ENCODE data around the gene GOLGA3.
"Not testable (repeated sequence)": the region's sequence is repeated elsewhere in the genome, so short reads cannot be mapped to it uniquely, and the experiment has no call there.

GOLGA3 gene

GRCh38 chr12:132828706-132829534, at the start of gene GOLGA3:
Gene GOLGA3, minus strand, starts transcription at chr12:132828869. Its CDS starts 6,741 bp downstream, at chr12:132822128.
- Histone ChIP-seq H3K4me1 (ENCODE audit: control insufficient read depth, insufficient read depth, low read length) (peaks cover 4% of the 10 kb centered on the region; the same call in 1 of the 2 replicates), H3K27me3 (ENCODE audit: control insufficient read depth, insufficient read depth, low read length) (no peaks in the 10 kb centered on the region), H3K4me3 (ENCODE audit: low read depth, low read length) (peak within 1 kb of the TSS; percentile 98), H3K27ac (ENCODE audit: low read depth, low read length) (peak within 1 kb of the TSS; percentile 100), H3K9ac (ENCODE audit: low read length) (peak within 1 kb of the TSS; percentile 100), H3K36me3 (ENCODE audit: control insufficient read depth, insufficient read depth, low read length) (peaks cover 41% of the 10 kb centered on the region), H3K9me3 (ENCODE audit: control insufficient read depth, insufficient read depth, low read depth, low read length) (no peaks in the 10 kb centered on the region)

- not testable (repeated sequence) for H3K9me3 ChIP-seq (ENCODE audit: control insufficient read depth, insufficient read depth, low read depth, low read length); H3K9ac ChIP-seq (ENCODE audit: low read length); H3K4me3 ChIP-seq (ENCODE audit: low read depth, low read length); H3K27ac ChIP-seq (ENCODE audit: low read depth, low read length); H3K27me3 ChIP-seq (ENCODE audit: control insufficient read depth, insufficient read depth, low read length); H3K4me1 ChIP-seq (ENCODE audit: control insufficient read depth, insufficient read depth, low read length)
- H3K36me3 ChIP-seq (ENCODE audit: control insufficient read depth, insufficient read depth, low read length): peaks cover 66% of the 10 kb centered on the region
Measured at GRCh38 chr12:132874620-132875019, 46.0 kb upstream of the GOLGA3 start.

- H3K9ac ChIP-seq (ENCODE audit: low read length): no peak overlapping the region
- H3K36me3 ChIP-seq (ENCODE audit: control insufficient read depth, insufficient read depth, low read length): peaks cover 70% of the 10 kb centered on the region
- H3K27ac ChIP-seq (ENCODE audit: low read depth, low read length): no peak overlapping the region
Measured at GRCh38 chr12:132874175-132874574, 45.5 kb upstream of the GOLGA3 start.

GRCh38 chr12:132873724-132874123, 45.1 kb upstream of the GOLGA3 start:
- Histone ChIP-seq H3K27ac (ENCODE audit: low read depth, low read length) (no peak overlapping the region), H3K4me3 (ENCODE audit: low read depth, low read length) (no peak overlapping the region), H3K9ac (ENCODE audit: low read length) (no peak overlapping the region), H3K9me3 (ENCODE audit: control insufficient read depth, insufficient read depth, low read depth, low read length) (no peaks in the 10 kb centered on the region), H3K27me3 (ENCODE audit: control insufficient read depth, insufficient read depth, low read length) (no peaks in the 10 kb centered on the region), H3K4me1 (ENCODE audit: control insufficient read depth, insufficient read depth, low read length) (no peaks in the 10 kb centered on the region), H3K36me3 (ENCODE audit: control insufficient read depth, insufficient read depth, low read length) (peaks cover 71% of the 10 kb centered on the region)

More at GRCh38 chr12:132874175-132874574, 45.5 kb upstream of the GOLGA3 start:
- Histone ChIP-seq H3K4me3 (ENCODE audit: low read depth, low read length) (no peak overlapping the region), H3K4me1 (ENCODE audit: control insufficient read depth, insufficient read depth, low read length) (no peaks in the 10 kb centered on the region), H3K9me3 (ENCODE audit: control insufficient read depth, insufficient read depth, low read depth, low read length) (no peaks in the 10 kb centered on the region), H3K27me3 (ENCODE audit: control insufficient read depth, insufficient read depth, low read length) (no peaks in the 10 kb centered on the region)

GRCh38 chr12:132872975-132873421, 44.3 kb upstream of the GOLGA3 start:
- H3K4me3 ChIP-seq (ENCODE audit: low read depth, low read length): no peak overlapping the region
- H3K27me3 ChIP-seq (ENCODE audit: control insufficient read depth, insufficient read depth, low read length): no peaks in the 10 kb centered on the region
- no peak overlapping the region for H3K9ac ChIP-seq (ENCODE audit: low read length)
- H3K36me3 ChIP-seq (ENCODE audit: control insufficient read depth, insufficient read depth, low read length): peaks cover 73% of the 10 kb centered on the region
- H3K9me3 ChIP-seq (ENCODE audit: control insufficient read depth, insufficient read depth, low read depth, low read length): no peaks in the 10 kb centered on the region
- no peaks in the 10 kb centered on the region for H3K4me1 ChIP-seq (ENCODE audit: control insufficient read depth, insufficient read depth, low read length)
- no peak overlapping the region for H3K27ac ChIP-seq (ENCODE audit: low read depth, low read length)

- no peaks in the 10 kb centered on the region for H3K9me3 ChIP-seq (ENCODE audit: control insufficient read depth, insufficient read depth, low read depth, low read length)
- no peak overlapping the region for H3K9ac ChIP-seq (ENCODE audit: low read length)
- no peaks in the 10 kb centered on the region for H3K27me3 ChIP-seq (ENCODE audit: control insufficient read depth, insufficient read depth, low read length)
- H3K36me3 ChIP-seq (ENCODE audit: control insufficient read depth, insufficient read depth, low read length): peaks cover 78% of the 10 kb centered on the region
- no peak overlapping the region for H3K27ac ChIP-seq (ENCODE audit: low read depth, low read length)
- no peaks in the 10 kb centered on the region for H3K4me1 ChIP-seq (ENCODE audit: control insufficient read depth, insufficient read depth, low read length)
- H3K4me3 ChIP-seq (ENCODE audit: low read depth, low read length): no peak overlapping the region
Measured at GRCh38 chr12:132872073-132872855, 43.6 kb upstream of the GOLGA3 start.

- H3K36me3 ChIP-seq (ENCODE audit: control insufficient read depth, insufficient read depth, low read length): peaks cover 73% of the 10 kb centered on the region
Measured at GRCh38 chr12:132869551-132869950, 40.9 kb upstream of the GOLGA3 start.

GRCh38 chr12:132866251-132866828, 37.7 kb upstream of the GOLGA3 start:
- Histone ChIP-seq H3K9me3 (ENCODE audit: control insufficient read depth, insufficient read depth, low read depth, low read length) (no peaks in the 10 kb centered on the region), H3K36me3 (ENCODE audit: control insufficient read depth, insufficient read depth, low read length) (peaks cover 60% of the 10 kb centered on the region), H3K27me3 (ENCODE audit: control insufficient read depth, insufficient read depth, low read length) (no peaks in the 10 kb centered on the region), H3K9ac (ENCODE audit: low read length) (no peak overlapping the region), H3K4me3 (ENCODE audit: low read depth, low read length) (no peak overlapping the region), H3K27ac (ENCODE audit: low read depth, low read length) (no peak overlapping the region), H3K4me1 (ENCODE audit: control insufficient read depth, insufficient read depth, low read length) (no peaks in the 10 kb centered on the region)

More at GRCh38 chr12:132869551-132869950, 40.9 kb upstream of the GOLGA3 start:
- Histone ChIP-seq H3K4me3 (ENCODE audit: low read depth, low read length) (no peak overlapping the region), H3K27me3 (ENCODE audit: control insufficient read depth, insufficient read depth, low read length) (no peaks in the 10 kb centered on the region), H3K9ac (ENCODE audit: low read length) (no peak overlapping the region), H3K27ac (ENCODE audit: low read depth, low read length) (no peak overlapping the region), H3K9me3 (ENCODE audit: control insufficient read depth, insufficient read depth, low read depth, low read length) (no peaks in the 10 kb centered on the region), H3K4me1 (ENCODE audit: control insufficient read depth, insufficient read depth, low read length) (no peaks in the 10 kb centered on the region)

- Histone ChIP-seq H3K9ac (ENCODE audit: low read length) (no peak overlapping the region), H3K4me1 (ENCODE audit: control insufficient read depth, insufficient read depth, low read length) (no peaks in the 10 kb centered on the region), H3K36me3 (ENCODE audit: control insufficient read depth, insufficient read depth, low read length) (peaks cover 71% of the 10 kb centered on the region), H3K27me3 (ENCODE audit: control insufficient read depth, insufficient read depth, low read length) (no peaks in the 10 kb centered on the region), H3K4me3 (ENCODE audit: low read depth, low read length) (no peak overlapping the region), H3K27ac (ENCODE audit: low read depth, low read length) (no peak overlapping the region), H3K9me3 (ENCODE audit: control insufficient read depth, insufficient read depth, low read depth, low read length) (no peaks in the 10 kb centered on the region)
Measured at GRCh38 chr12:132861558-132861957, 32.9 kb upstream of the GOLGA3 start.

- no peaks in the 10 kb centered on the region for H3K27me3 ChIP-seq (ENCODE audit: control insufficient read depth, insufficient read depth, low read length)
- no peak overlapping the region for H3K27ac ChIP-seq (ENCODE audit: low read depth, low read length)
- H3K9me3 ChIP-seq (ENCODE audit: control insufficient read depth, insufficient read depth, low read depth, low read length): no peaks in the 10 kb centered on the region
- no peaks in the 10 kb centered on the region for H3K4me1 ChIP-seq (ENCODE audit: control insufficient read depth, insufficient read depth, low read length)
- H3K36me3 ChIP-seq (ENCODE audit: control insufficient read depth, insufficient read depth, low read length): peaks cover 78% of the 10 kb centered on the region
- no peak overlapping the region for H3K4me3 ChIP-seq (ENCODE audit: low read depth, low read length)
- no peak overlapping the region for H3K9ac ChIP-seq (ENCODE audit: low read length)
Measured at GRCh38 chr12:132858718-132859266, 30.1 kb upstream of the GOLGA3 start.

Data from HUES6 (cell line).